ENCODE data around the gene ATP6V1F.

ATP6V1F gene

GRCh38 chr7:128902761-128903585, 40.3 kb downstream of the ATP6V1F start:
- H3K4me3 ChIP-seq (ENCODE audit: low read depth, low read length) = no peak overlapping the region

GRCh38 chr7:128903621-128904361, 41.1 kb downstream of the ATP6V1F start:
- H3K4me3 ChIP-seq (ENCODE audit: low read depth, low read length) = no peak overlapping the region
- TF ChIP-seq CTCF (IDR thresholded peaks at IDR 0.05; ENCODE audit: low read depth, low read length) = no peak

More at GRCh38 chr7:128902761-128903585, 40.3 kb downstream of the ATP6V1F start:
- TF ChIP-seq CTCF (IDR thresholded peaks at IDR 0.05; ENCODE audit: low read depth, low read length) = no peak

- TF ChIP-seq CTCF (IDR thresholded peaks at IDR 0.05; ENCODE audit: low read depth, low read length) = no peak; the same call in none of the 2 replicates
- no peak overlapping the region for H3K4me3 ChIP-seq (ENCODE audit: low read depth, low read length)
These were observed 41.9 kb downstream of the ATP6V1F start for GRCh38 chr7:128904381-128905197.

GRCh38 chr7:128906001-128906765, 43.5 kb downstream of the ATP6V1F start:
- no peak for TF ChIP-seq CTCF (IDR thresholded peaks at IDR 0.05; ENCODE audit: low read depth, low read length)
- H3K4me3 ChIP-seq (ENCODE audit: low read depth, low read length) = no peak overlapping the region

DNA sequence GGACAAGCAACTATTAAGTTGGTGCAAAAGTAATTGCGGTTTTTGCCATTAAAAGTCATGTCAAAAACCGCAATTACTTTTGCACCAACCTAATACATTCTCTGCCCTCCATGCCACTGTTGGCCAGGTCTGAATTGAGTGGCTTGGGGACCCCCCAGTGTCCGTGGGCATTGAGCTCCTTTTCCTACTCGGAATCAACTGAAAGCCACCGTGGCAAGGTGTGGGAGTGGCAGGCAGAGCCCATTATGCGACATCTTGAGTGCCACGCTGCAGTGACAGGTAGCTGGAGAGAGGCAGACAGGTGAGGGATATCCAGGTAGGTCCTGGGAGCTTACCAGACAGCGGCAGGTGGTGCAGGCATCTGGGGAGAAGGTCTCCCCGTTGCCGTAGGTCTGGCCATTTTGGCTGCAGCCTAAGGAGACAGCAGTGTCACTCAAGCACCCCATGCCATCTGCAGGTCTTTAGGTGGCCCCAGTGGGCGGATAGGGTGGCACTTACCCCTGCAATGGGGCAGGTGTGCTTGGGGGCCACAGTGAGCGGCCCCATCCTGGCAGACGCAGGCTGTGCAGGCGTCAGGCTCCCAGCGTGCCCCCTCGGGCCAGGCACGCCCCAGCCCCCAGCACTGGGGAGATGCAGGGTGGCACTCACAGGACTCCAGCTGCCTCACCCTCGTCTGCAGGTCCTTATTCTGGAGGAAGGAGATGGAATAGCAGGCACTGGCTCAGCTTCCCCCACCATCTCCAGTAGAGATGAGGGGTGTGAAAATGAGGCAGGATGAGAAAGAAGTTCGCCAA, 44.3 kb downstream of the ATP6V1F start:
- TF ChIP-seq CTCF (IDR thresholded peaks at IDR 0.05; ENCODE audit: low read depth, low read length) = no peak
- no peak overlapping the region for H3K4me3 ChIP-seq (ENCODE audit: low read depth, low read length)
